H1 (cell line): Measurements from ENCODE around the gene TMBIM6. TPM values are rescaled to one million over a fixed set of nuclear protein-coding genes. Genes with fewer than 3 reads are reported as not detected.

ENCODE experiments used
- CTCF ChIA-PET: fragments of 300-600 bp; sonication (Branson Sonifier 250); formaldehyde crosslinking; loops from one replicate; lab custom pipeline; 2021; ENCODE audit not compliant: partially characterized antibody; lab: Charles Lee
- POLR2A ChIA-PET: fragments of 300-600 bp; sonication (Branson Sonifier 250); formaldehyde crosslinking; loops from one replicate; lab custom pipeline; 2021; ENCODE audit warnings: inconsistent platforms; ENCODE audit not compliant: partially characterized antibody; lab: Charles Lee
- DNase-seq, 2 experiments: peaks; one replicate each; pipeline versions ENCODE4 v3.0.0 to v3.0.0-alpha.2; 2010 to 2022; ENCODE audit warnings: low spot score in 2 of 2, low read depth in 1 of 2, mixed read lengths in 1 of 2
- FAIRE-seq: peaks from 2 replicates; lab custom pipeline; 2011; peaks lifted over from hg19 to GRCh38; lab: Jason Lieb, UNC
- H2AFZ ChIP-seq: 2 replicates; pipeline ENCODE4 v1.8.1; 2012; ENCODE audit warnings: low read length, inconsistent platforms
- H2AK5ac ChIP-seq: 2 replicates; pipeline ENCODE4 v1.6.1; 2013; ENCODE audit warnings: low read depth, low read length
- H2BK120ac ChIP-seq: replicated peaks from 2 replicates; pipeline ENCODE3; 2013; ENCODE audit warnings: low read depth, low read length, inconsistent platforms
- H2BK12ac ChIP-seq: 2 replicates; pipeline ENCODE4 v1.6.1; 2013; ENCODE audit warnings: low read depth, low read length
- H2BK15ac ChIP-seq: 2 replicates; pipeline ENCODE4 v1.6.1; 2013; ENCODE audit warnings: low read length
- H2BK20ac ChIP-seq: 2 replicates; pipeline ENCODE4 v1.6.1; 2013; ENCODE audit warnings: low read length
- H2BK5ac ChIP-seq: 2 replicates; pipeline ENCODE4 v1.6.1; 2013; ENCODE audit warnings: low read depth, low read length
- H3K14ac ChIP-seq: 2 replicates; pipeline ENCODE4 v1.6.1; 2013; ENCODE audit warnings: inconsistent platforms; ENCODE audit not compliant: insufficient read length
- H3K18ac ChIP-seq: 2 replicates; pipeline ENCODE4 v1.6.1; 2013; ENCODE audit warnings: low read length; ENCODE audit errors: extremely low read depth
- H3K23ac ChIP-seq: 2 replicates; pipeline ENCODE4 v1.6.1; 2013; ENCODE audit warnings: inconsistent platforms; ENCODE audit not compliant: insufficient read length
- H3K23me2 ChIP-seq: 2 replicates; pipeline ENCODE4 v1.6.1; 2013; ENCODE audit warnings: low read depth, low read length
- H3K27ac ChIP-seq: 2 replicates; pipeline ENCODE4 v1.6.1; 2011; ENCODE audit warnings: low read depth, low read length, inconsistent platforms
- H3K27me3 ChIP-seq, 4 experiments: replicated peaks in 1 of 4; 1 replicate in 1 of 4; 2 replicates in 3 of 4; pipeline versions ENCODE4 v1.6.1 to v1.8.1; 2011 to 2013; ENCODE audit warnings: low read length in 3 of 4, mild to moderate bottlenecking in 3 of 4, inconsistent platforms in 2 of 4, mixed read lengths in 2 of 4, moderate library complexity in 1 of 4; ENCODE audit not compliant: control insufficient read depth in 3 of 4, insufficient read depth in 3 of 4; ENCODE audit errors: extremely low read depth in 1 of 4
- H3K36me3 ChIP-seq, 4 experiments: 2 replicates each; pipeline versions ENCODE4 v1.6.1 to v1.8.1; 2011 to 2013; ENCODE audit warnings: mild to moderate bottlenecking in 4 of 4, low read length in 3 of 4, moderate library complexity in 2 of 4, control low read depth in 1 of 4, inconsistent platforms in 1 of 4; ENCODE audit not compliant: insufficient read depth in 4 of 4, control insufficient read depth in 2 of 4
- H3K4ac ChIP-seq: replicated peaks from 2 replicates; pipeline ENCODE3; 2013; ENCODE audit warnings: low read length, low read depth, mixed read lengths, inconsistent platforms; ENCODE audit not compliant: insufficient read length
- H3K4me1 ChIP-seq, 4 experiments: replicated peaks in 1 of 4; 1 replicate in 1 of 4; 2 replicates in 3 of 4; pipeline versions ENCODE4 v1.6.1 to v1.8.1; 2011 to 2013; ENCODE audit warnings: low read length in 3 of 4, inconsistent platforms in 2 of 4, mixed read lengths in 1 of 4; ENCODE audit not compliant: insufficient read depth in 4 of 4, control insufficient read depth in 3 of 4
- H3K4me2 ChIP-seq, 2 experiments: 2 replicates each; pipeline versions ENCODE4 v1.6.1 to v1.8.1; 2011 to 2013; ENCODE audit warnings: low read depth in 2 of 2, low read length in 2 of 2, control low read depth in 1 of 2, inconsistent platforms in 1 of 2, mild to moderate bottlenecking in 1 of 2; ENCODE audit not compliant: insufficient read depth in 1 of 2
- H3K4me3 ChIP-seq, 4 experiments: fragments of 200-600, 300-600 bp in 1 of 4; sonication (generic), shearing (Covaris generic), sonication (Bioruptor Twin) in 1 of 4; 2 replicates each; pipeline versions ENCODE4 v1.5.1 to v1.8.1; 2011 to 2016; ENCODE audit warnings: low read length in 4 of 4, low read depth in 3 of 4, control low read depth in 2 of 4, inconsistent platforms in 2 of 4, mild to moderate bottlenecking in 2 of 4, mixed read lengths in 1 of 4, moderate library complexity in 1 of 4; ENCODE audit not compliant: insufficient read depth in 2 of 4; ENCODE audit errors: extremely low read depth in 1 of 4
- H3K56ac ChIP-seq: replicated peaks from 2 replicates; pipeline ENCODE3; 2013; ENCODE audit warnings: low read depth, mild to moderate bottlenecking, mixed read lengths, low read length, inconsistent platforms; ENCODE audit not compliant: insufficient read length
- H3K79me1 ChIP-seq: 2 replicates; pipeline ENCODE4 v1.6.1; 2013; ENCODE audit warnings: low read depth, low read length, control low read depth
- H3K79me2 ChIP-seq, 2 experiments: 2 replicates each; pipeline versions ENCODE4 v1.6.1 to v1.8.1; 2012 to 2013; ENCODE audit warnings: low read length in 2 of 2, mild to moderate bottlenecking in 2 of 2, inconsistent platforms in 1 of 2; ENCODE audit not compliant: insufficient read depth in 2 of 2, control insufficient read depth in 1 of 2
- H3K9ac ChIP-seq, 4 experiments: replicated peaks in 1 of 4; 1 replicate in 1 of 4; 2 replicates in 3 of 4; pipeline versions ENCODE4 v1.6.1 to v1.8.1; 2011 to 2013; ENCODE audit warnings: low read depth in 3 of 4, low read length in 3 of 4, control low read depth in 2 of 4, mild to moderate bottlenecking in 2 of 4, moderate library complexity in 2 of 4, inconsistent platforms in 1 of 4; ENCODE audit errors: extremely low read depth in 1 of 4
- H3K9me3 ChIP-seq, 2 experiments: 2 replicates each; pipeline versions ENCODE4 v1.6.1 to v1.8.1; 2012 to 2013; ENCODE audit warnings: mild to moderate bottlenecking in 2 of 2, moderate library complexity in 2 of 2, control low read depth in 1 of 2, inconsistent platforms in 1 of 2, low read depth in 1 of 2, low read length in 1 of 2, mixed read lengths in 1 of 2; ENCODE audit not compliant: insufficient read depth in 2 of 2
- H4K20me1 ChIP-seq, 2 experiments: replicated peaks in 1 of 2; 2 replicates each; pipeline versions ENCODE3 to v1.8.1; 2011 to 2013; ENCODE audit warnings: inconsistent platforms in 2 of 2, low read length in 2 of 2, mild to moderate bottlenecking in 1 of 2; ENCODE audit not compliant: insufficient read depth in 2 of 2, control insufficient read depth in 1 of 2
- H4K5ac ChIP-seq: 2 replicates; pipeline ENCODE4 v1.6.1; 2013; ENCODE audit warnings: low read length, low read depth, mixed read lengths, inconsistent platforms; ENCODE audit not compliant: insufficient read length
- H4K8ac ChIP-seq: 2 replicates; pipeline ENCODE4 v1.8.0; 2013; ENCODE audit warnings: mild to moderate bottlenecking, moderate library complexity, low read length, inconsistent platforms; ENCODE audit not compliant: insufficient read depth; ENCODE audit errors: extremely low read depth
- H4K91ac ChIP-seq: replicated peaks from 2 replicates; pipeline ENCODE3; 2013; ENCODE audit warnings: low read length, mixed read lengths, inconsistent platforms; ENCODE audit not compliant: insufficient read length
- BACH1 ChIP-seq: IDR thresholded peaks from 2 replicates; pipeline ENCODE4 v1.6.1; 2012; ENCODE audit warnings: low read length, improper control_type of control experiment
- BCL11A ChIP-seq, 2 experiments: IDR thresholded peaks; one replicate each; pipeline ENCODE4 v1.6.1; 2011; ENCODE audit warnings: low read depth in 2 of 2, low read length in 2 of 2, mild to moderate bottlenecking in 2 of 2
- BRCA1 ChIP-seq: IDR thresholded peaks from 2 replicates; pipeline ENCODE4 v1.6.1; 2012; ENCODE audit warnings: low read depth, low read length, improper control_type of control experiment
- CBX8 ChIP-seq: fragments of 300-800, 300-1000 bp; sonication (generic); IDR thresholded peaks from 2 replicates; pipeline ENCODE4 v1.7.1; 2016; ENCODE audit warnings: low read depth, low read length, borderline replicate concordance
- CHD2 ChIP-seq: IDR thresholded peaks from 2 replicates; pipeline ENCODE4 v1.6.1; 2012; ENCODE audit warnings: low read length, improper control_type of control experiment
- EGR1 ChIP-seq: IDR thresholded peaks from 2 replicates; pipeline ENCODE4 v1.6.1; 2011; ENCODE audit warnings: low read depth, low read length, borderline replicate concordance
- EP300 ChIP-seq, 2 experiments: IDR thresholded peaks; 1 replicate in 1 of 2; 2 replicates in 1 of 2; pipeline ENCODE4 v1.6.1; 2011 to 2012; ENCODE audit warnings: low read depth in 2 of 2, low read length in 2 of 2, mild to moderate bottlenecking in 2 of 2, borderline replicate concordance in 1 of 2, inconsistent platforms in 1 of 2, moderate library complexity in 1 of 2
- JUND ChIP-seq: IDR thresholded peaks from 2 replicates; pipeline ENCODE4 v1.6.1; 2011; ENCODE audit warnings: mild to moderate bottlenecking, improper control_type of control experiment, low read length
- SP1 ChIP-seq: IDR thresholded peaks from 2 replicates; pipeline ENCODE4 v1.6.1; 2011; ENCODE audit warnings: low read depth, low read length
- SRF ChIP-seq: IDR thresholded peaks from 2 replicates; pipeline ENCODE4 v1.6.1; 2011; ENCODE audit warnings: mild to moderate bottlenecking, low read depth, low read length, moderate library complexity
- WGBS, 2 experiments: shearing (Covaris generic) in 1 of 2; methylation state at CpG; one replicate each; pipeline versions ENCODE4 v1.1.6 to v1.1.7; 2013 to 2015; ENCODE audit warnings: low lambda C conversion rate in 2 of 2, mixed read lengths in 2 of 2, inconsistent platforms in 1 of 2, low coverage in 1 of 2, missing lambda C conversion rate in 1 of 2; ENCODE audit not compliant: insufficient replicate concordance in 2 of 2, insufficient coverage in 1 of 2, insufficient read length in 1 of 2; ENCODE audit errors: extremely low coverage in 1 of 2, missing lambda C conversion rate in 1 of 2; 5-methylcytosine and 5-hydroxymethylcytosine counted together
- polyA plus RNA-seq, 7 experiments: library from polyadenylated mRNA; depleted of rRNA in 3 of 7; stranded (reverse) in 5 of 7; unstranded in 2 of 7; fragments of >200 nt in 5 of 7; fragments of 200-250 nt in 2 of 7; gene quantifications; 1 replicate in 5 of 7; 2 replicates in 1 of 7; 4 replicates in 1 of 7; pipeline versions ENCODE4 v1.2.1 to v1.2.3, GENCODE V29; 2011 to 2013; ENCODE audit warnings: missing spikeins in 2 of 7, mixed read lengths in 2 of 7
- total RNA-seq: library from RNA; stranded (reverse); fragmentation: NEBNext Ultra II Directional; extraction: Animal tissue kit (Norgen Biotek cat#: 25700); gene quantifications from 2 replicates; pipeline ENCODE4 v1.2.1, GENCODE V29; 2021
- TF ChIP-seq, protein P1 (sequence below): IDR thresholded peaks from 2 replicates; pipeline ENCODE4 v1.6.1; 2011; ENCODE audit warnings: low read depth, mild to moderate bottlenecking, low read length; ENCODE audit not compliant: insufficient read depth

The TMBIM6 gene
- total and polyA plus RNA-seq, 2 of the 8 experiments (the other 6 are each of a cell fraction or from before 2014, with no cell fraction given), result 423 to 556 TPM

DNA sequence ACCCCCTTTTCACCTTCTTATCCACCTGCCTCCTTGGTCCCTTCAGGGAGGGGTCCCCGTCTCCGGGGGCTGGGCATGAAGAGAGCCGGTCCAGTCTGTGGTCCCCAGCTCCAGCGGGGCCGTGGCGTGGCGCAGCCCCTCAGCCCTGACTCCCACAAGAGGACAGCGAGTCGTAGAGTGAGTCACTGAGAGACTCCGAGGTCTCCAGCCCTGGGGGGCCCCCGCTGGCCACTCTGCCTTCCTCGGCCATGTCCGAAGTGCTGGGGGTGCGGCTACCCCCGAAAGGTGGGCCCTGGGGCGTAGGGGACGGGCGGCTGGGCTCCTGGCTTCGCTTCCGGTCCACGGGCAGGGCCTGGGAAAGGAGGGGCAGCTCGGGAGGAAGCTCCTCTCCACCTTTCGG is 50.3 kb downstream of the TMBIM6 start:
- Histone ChIP-seq H3K79me2 (no peaks in the 10 kb centered on the region), H3K23me2 (no peaks in the 10 kb centered on the region), H4K5ac (no peak overlapping the region), H3K56ac (no peak overlapping the region), H3K9me3 (no peaks in the 10 kb centered on the region), H2AFZ (no peak overlapping the region), H4K91ac (no peak overlapping the region), H2AK5ac (no peak overlapping the region), H3K27ac (no peak overlapping the region), H4K8ac (no peak overlapping the region), H3K79me1 (no peaks in the 10 kb centered on the region), H2BK5ac (no peak overlapping the region), H4K20me1 (peaks cover 0 to 3% of the 10 kb centered on the region in 2 experiments), H2BK15ac (no peak overlapping the region), H3K4ac (no peak overlapping the region), H3K27me3 (no peaks in the 10 kb centered on the region), H3K4me3 (no peak overlapping the region), H2BK20ac (no peak overlapping the region), H3K14ac (no peak overlapping the region), H2BK12ac (no peak overlapping the region), H3K36me3 (peaks cover 0 to 7% (median 2%) of the 10 kb centered on the region in 4 experiments; a peak in 5 of 8 replicates), H3K9ac (no peak overlapping the region), H3K4me2 (no peak overlapping the region), H3K4me1 (peaks cover 0 to 4% (median 0%) of the 10 kb centered on the region in 4 experiments; a peak in 2 of 7 replicates), H3K23ac (no peak overlapping the region), H3K18ac (no peak overlapping the region), H2BK120ac (no peak overlapping the region)
- POLR2A ChIA-PET, result interaction anchor here (0.6 to 1.8 kb wide), 8 partner anchors 10 to 119 kb away, joined by 3 to 10 read pairs (median 4); partner anchors contain the start of genes BCDIN3D, NCKAP5L and TMBIM6
- no peak for FAIRE-seq
- DNase-seq, result no peak
- WGBS, 2 experiments, result 77% methylated on average over 6 of the region's 23 CpGs; no CpG with 5 or more reads in 1 of the 2 experiments
- TF ChIP-seq BCL11A (IDR thresholded peaks at IDR 0.05; ENCODE audit: low read depth in 2 of 2, low read length in 2 of 2), result no peak
- TF ChIP-seq SRF, result no peak
- TF ChIP-seq JUND, result no peak
- TF ChIP-seq SP1, result no peak
- TF ChIP-seq CHD2, result no peak
- no peak for TF ChIP-seq EP300 (IDR thresholded peaks at IDR 0.05; ENCODE audit: borderline replicate concordance in 1 of 2, low read depth in 2 of 2, low read length in 2 of 2)
- TF ChIP-seq BRCA1, result no peak
- TF ChIP-seq CBX8, result no peak
- no peak for TF ChIP-seq BACH1
- no peak for TF ChIP-seq EGR1
- TF ChIP-seq, protein P1, sequence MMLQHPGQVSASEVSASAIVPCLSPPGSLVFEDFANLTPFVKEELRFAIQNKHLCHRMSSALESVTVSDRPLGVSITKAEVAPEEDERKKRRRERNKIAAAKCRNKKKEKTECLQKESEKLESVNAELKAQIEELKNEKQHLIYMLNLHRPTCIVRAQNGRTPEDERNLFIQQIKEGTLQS, result no peak
- CTCF ChIA-PET, result interaction anchor here (0.9 to 2.0 kb wide), 8 partner anchors 10 to 154 kb away, joined by 3 to 11 read pairs (median 3); no protein-coding TSS in a partner anchor
